Measurements from ENCODE around the gene SRSF12. TPM values are rescaled to one million over a fixed set of nuclear protein-coding genes. Genes with fewer than 3 reads are reported as not detected.

The SRSF12 gene
- total and polyA plus RNA-seq, 4 donors = 0.49 to 4.0 (median 0.67) TPM

GRCh38 chr6:89160331-89161092 is 42.6 kb upstream of the SRSF12 start:
- DNase-seq = no peak
- Histone ChIP-seq H3K27me3 (ENCODE audit: control insufficient read depth in 3 of 3, insufficient read depth in 3 of 3, low read length in 2 of 3) (no peaks in the 10 kb centered on the region), H3K27ac (ENCODE audit: low read depth in 1 of 2, low read length in 1 of 2) (peak overlapping the region in 1 of 2 donors; percentile 84), H3K4me3 (no peak overlapping the region), H3K4me1 (ENCODE audit: control insufficient read depth in 5 of 5, insufficient read depth in 5 of 5, low read length in 5 of 5) (peaks cover 0 to 5% (median 0%) of the 10 kb centered on the region in 5 donors), H3K9ac (ENCODE audit: insufficient read depth in 1 of 2, low read length in 2 of 2) (no peak overlapping the region), H3K36me3 (ENCODE audit: control insufficient read depth in 4 of 4, insufficient read depth in 4 of 4, low read length in 4 of 4) (peaks cover 7 to 13% (median 12%) of the 10 kb centered on the region in 4 donors), H3K9me3 (ENCODE audit: control insufficient read depth in 4 of 4, insufficient read depth in 3 of 4, low read length in 3 of 4) (no peaks in the 10 kb centered on the region)
- 98 to 99% methylated on average over 4 of the region's 4 CpGs for WGBS, 2 donors
- TF ChIP-seq CTCF (IDR thresholded peaks at IDR 0.05; ENCODE audit: control extremely low read depth, extremely low read depth) = no peak
- ATAC-seq (ENCODE audit: insufficient read depth, low FRiP score) = no peak

- ATAC-seq (ENCODE audit: insufficient read depth, low FRiP score) = no peak
- no peak for DNase-seq
- peaks cover 0 to 1% (median 0%) of the 10 kb centered on the region in 5 donors for H3K4me1 ChIP-seq (ENCODE audit: control insufficient read depth in 5 of 5, insufficient read depth in 5 of 5, low read length in 5 of 5)
- H3K9me3 ChIP-seq (ENCODE audit: control insufficient read depth in 4 of 4, insufficient read depth in 3 of 4, low read length in 3 of 4) = no peaks in the 10 kb centered on the region
- no peaks in the 10 kb centered on the region for H3K27me3 ChIP-seq (ENCODE audit: control insufficient read depth in 3 of 3, insufficient read depth in 3 of 3, low read length in 2 of 3)
- H3K4me3 ChIP-seq = no peak overlapping the region
- no peak for TF ChIP-seq CTCF (IDR thresholded peaks at IDR 0.05; ENCODE audit: control extremely low read depth, extremely low read depth)
- H3K27ac ChIP-seq (ENCODE audit: low read depth in 1 of 2, low read length in 1 of 2) = no peak overlapping the region
- peaks cover 0 to 4% (median 1%) of the 10 kb centered on the region in 4 donors for H3K36me3 ChIP-seq (ENCODE audit: control insufficient read depth in 4 of 4, insufficient read depth in 4 of 4, low read length in 4 of 4)
- WGBS, 2 donors = 95% methylated on average over 1 of the region's 1 CpG
- H3K9ac ChIP-seq (ENCODE audit: insufficient read depth in 1 of 2, low read length in 2 of 2) = no peak overlapping the region
Observed at GRCh38 chr6:89154131-89154530, 36.3 kb upstream of the SRSF12 start.

GRCh38 chr6:89148016-89148750 is 30.3 kb upstream of the SRSF12 start:
- Histone ChIP-seq H3K4me3 (no peak overlapping the region), H3K27me3 (ENCODE audit: control insufficient read depth in 3 of 3, insufficient read depth in 3 of 3, low read length in 2 of 3) (no peaks in the 10 kb centered on the region), H3K36me3 (ENCODE audit: control insufficient read depth in 4 of 4, insufficient read depth in 4 of 4, low read length in 4 of 4) (peaks cover 0 to 2% (median under 1%) of the 10 kb centered on the region in 4 donors), H3K27ac (ENCODE audit: low read depth in 1 of 2, low read length in 1 of 2) (no peak overlapping the region), H3K9ac (ENCODE audit: insufficient read depth in 1 of 2, low read length in 2 of 2) (no peak overlapping the region), H3K4me1 (ENCODE audit: control insufficient read depth in 5 of 5, insufficient read depth in 5 of 5, low read length in 5 of 5) (peaks cover 0 to 14% (median 2%) of the 10 kb centered on the region in 5 donors), H3K9me3 (ENCODE audit: control insufficient read depth in 4 of 4, insufficient read depth in 3 of 4, low read length in 3 of 4) (no peaks in the 10 kb centered on the region)
- 91 to 92% methylated on average over 17 of the region's 17 CpGs for WGBS, 2 donors
- TF ChIP-seq CTCF (IDR thresholded peaks at IDR 0.05; ENCODE audit: control extremely low read depth, extremely low read depth) = no peak
- DNase-seq (no peak), ATAC-seq (ENCODE audit: insufficient read depth, low FRiP score) (no peak)

All from lung (tissue), 12 donors.